Smooth muscle cell (in vitro differentiated cells): Measurements from ENCODE around the gene CHST14. TPM values are rescaled to one million over a fixed set of nuclear protein-coding genes. Genes with fewer than 3 reads are reported as not detected.

Source experiments
- DNase-seq: peaks from one replicate; lab custom pipeline; 2025; ENCODE audit not compliant: unreplicated experiment; lab: John Stamatoyannopoulos, UW
- H2AFZ ChIP-seq: fragments of 200-600 bp; sonication (generic); 2 replicates; pipeline ENCODE4 v1.6.0; 2016; ENCODE audit warnings: antibody characterized with exemption, low read depth, mild to moderate bottlenecking
- H3F3A ChIP-seq: fragments of 200-600 bp; sonication (generic); 2 replicates; pipeline ENCODE4 v1.6.0; 2017; ENCODE audit warnings: antibody characterized with exemption, low read depth
- H3K27ac ChIP-seq: fragments of 200-600 bp; sonication (generic); 2 replicates; pipeline ENCODE4 v1.5.1; 2016; ENCODE audit warnings: low read depth, mild to moderate bottlenecking
- H3K27me3 ChIP-seq: fragments of 200-600 bp; sonication (generic); 2 replicates; pipeline ENCODE4 v1.6.1; 2016; ENCODE audit warnings: low read depth, mild to moderate bottlenecking
- H3K36me3 ChIP-seq: fragments of 200-600 bp; sonication (generic); 2 replicates; pipeline ENCODE4 v1.5.1; 2016; ENCODE audit warnings: low read depth
- H3K4me1 ChIP-seq: fragments of 200-600 bp; sonication (generic); 2 replicates; pipeline ENCODE4 v1.5.1; 2016; ENCODE audit warnings: low read depth
- H3K4me2 ChIP-seq: fragments of 200-600 bp; sonication (generic); 2 replicates; pipeline ENCODE4 v1.6.0; 2016; ENCODE audit warnings: mild to moderate bottlenecking
- H3K4me3 ChIP-seq: fragments of 200-600 bp; sonication (generic); 2 replicates; pipeline ENCODE4 v1.5.1; 2016; ENCODE audit warnings: mild to moderate bottlenecking
- H3K79me2 ChIP-seq: fragments of 200-600 bp; sonication (generic); 2 replicates; pipeline ENCODE4 v1.6.0; 2016; ENCODE audit warnings: low read depth, mild to moderate bottlenecking
- H3K9ac ChIP-seq: fragments of 200-600 bp; sonication (generic); 2 replicates; pipeline ENCODE4 v1.6.0; 2016; ENCODE audit warnings: low read depth
- H3K9me3 ChIP-seq: fragments of 200-600 bp; sonication (generic); replicated peaks from 2 replicates; pipeline ENCODE4 v1.5.1; 2016; ENCODE audit warnings: low read depth
- H4K20me1 ChIP-seq: fragments of 200-600 bp; sonication (generic); 2 replicates; pipeline ENCODE4 v1.6.0; 2016; ENCODE audit warnings: low read depth
- WGBS: methylation state at CpG from one replicate; pipeline ENCODE4 v1.1.7; 2016; ENCODE audit warnings: low lambda C conversion rate; 5-methylcytosine and 5-hydroxymethylcytosine counted together
- polyA plus RNA-seq: library from polyadenylated mRNA; unstranded; fragments of >200 nt; fragmentation: Nextera tagmentation; extraction: Ambion mirVana; gene quantifications from 2 replicates; pipeline ENCODE4 v1.2.1, GENCODE V29; 2016
- total RNA-seq: library from RNA; depleted of rRNA; stranded (reverse); fragments of >200 nt; gene quantifications from 2 replicates; pipeline ENCODE4 v1.2.3, GENCODE V29; 2014
- TF ChIP-seq, protein P1 (sequence below): fragments of 200-600 bp; sonication (generic); IDR thresholded peaks from 2 replicates; pipeline ENCODE4 v1.5.1; 2017; ENCODE audit warnings: borderline replicate concordance, mild to moderate bottlenecking, antibody characterized with exemption; ENCODE audit not compliant: insufficient read depth, poor library complexity, severe bottlenecking

Gene CHST14
- total and polyA plus RNA-seq, 2 experiments from 2014 or later = 19.1 to 24.6 TPM

DNA sequence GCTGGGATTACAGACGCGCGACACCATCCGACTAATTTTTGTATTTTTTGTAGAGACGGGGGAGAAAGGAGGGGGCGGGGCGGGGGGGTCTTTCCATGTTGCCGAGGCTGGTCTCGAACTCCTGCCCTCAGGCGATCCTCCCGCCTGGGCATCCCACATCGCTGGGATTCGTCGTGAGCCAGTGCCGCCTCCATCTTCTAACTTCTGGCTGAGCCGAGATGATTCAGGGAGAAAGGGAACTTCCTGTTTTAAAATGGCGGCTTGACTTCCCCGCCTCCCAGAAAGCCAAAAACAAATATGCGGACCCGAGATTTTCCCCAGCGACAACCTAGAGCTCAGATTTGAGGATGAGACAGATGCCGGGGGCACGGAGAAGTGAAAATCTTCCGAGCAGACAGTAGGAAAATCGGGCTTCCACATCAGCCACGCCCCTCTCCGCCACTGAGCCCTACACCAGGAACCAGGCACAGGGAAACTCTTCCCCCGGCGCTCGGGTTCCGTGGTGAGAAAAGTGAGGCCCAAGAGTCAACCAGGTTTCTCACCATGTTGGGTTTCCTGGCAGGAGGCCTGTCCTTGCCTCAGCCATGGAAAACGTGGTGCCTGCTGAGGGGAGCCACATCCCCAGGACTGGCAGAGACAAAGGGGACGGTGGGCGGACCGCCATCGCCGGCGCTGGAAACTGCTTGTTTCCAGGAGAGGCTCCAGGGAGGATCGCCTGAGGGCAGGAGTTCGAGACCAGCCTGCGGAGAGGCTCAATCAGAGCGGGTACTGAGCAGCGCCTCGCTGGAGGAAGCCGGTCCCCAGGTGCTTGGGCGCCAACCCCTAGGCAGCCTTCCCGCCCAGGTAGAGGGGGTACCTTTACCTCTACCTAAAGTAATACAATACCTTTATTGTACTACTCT, 18.7 kb downstream of the CHST14 start:
- 95% methylated on average over 43 of the region's 47 CpGs for WGBS
- H3K9me3 ChIP-seq = no peaks in the 10 kb centered on the region
- H3K27me3 ChIP-seq = no peaks in the 10 kb centered on the region
- no peak overlapping the region for H3K9ac ChIP-seq
- no peak overlapping the region for H3K4me3 ChIP-seq
- H3K36me3 ChIP-seq = no peaks in the 10 kb centered on the region
- no peaks in the 10 kb centered on the region for H3K4me1 ChIP-seq
- no peaks in the 10 kb centered on the region for H4K20me1 ChIP-seq
- no peaks in the 10 kb centered on the region for H3K79me2 ChIP-seq
- H3K27ac ChIP-seq = no peak overlapping the region
- TF ChIP-seq, protein P1, sequence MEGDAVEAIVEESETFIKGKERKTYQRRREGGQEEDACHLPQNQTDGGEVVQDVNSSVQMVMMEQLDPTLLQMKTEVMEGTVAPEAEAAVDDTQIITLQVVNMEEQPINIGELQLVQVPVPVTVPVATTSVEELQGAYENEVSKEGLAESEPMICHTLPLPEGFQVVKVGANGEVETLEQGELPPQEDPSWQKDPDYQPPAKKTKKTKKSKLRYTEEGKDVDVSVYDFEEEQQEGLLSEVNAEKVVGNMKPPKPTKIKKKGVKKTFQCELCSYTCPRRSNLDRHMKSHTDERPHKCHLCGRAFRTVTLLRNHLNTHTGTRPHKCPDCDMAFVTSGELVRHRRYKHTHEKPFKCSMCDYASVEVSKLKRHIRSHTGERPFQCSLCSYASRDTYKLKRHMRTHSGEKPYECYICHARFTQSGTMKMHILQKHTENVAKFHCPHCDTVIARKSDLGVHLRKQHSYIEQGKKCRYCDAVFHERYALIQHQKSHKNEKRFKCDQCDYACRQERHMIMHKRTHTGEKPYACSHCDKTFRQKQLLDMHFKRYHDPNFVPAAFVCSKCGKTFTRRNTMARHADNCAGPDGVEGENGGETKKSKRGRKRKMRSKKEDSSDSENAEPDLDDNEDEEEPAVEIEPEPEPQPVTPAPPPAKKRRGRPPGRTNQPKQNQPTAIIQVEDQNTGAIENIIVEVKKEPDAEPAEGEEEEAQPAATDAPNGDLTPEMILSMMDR = no peak
- H3K4me2 ChIP-seq = no peak overlapping the region
- DNase-seq = no peak
- H2AFZ ChIP-seq = no peak overlapping the region
- no peaks in the 10 kb centered on the region for H3F3A ChIP-seq

DNA sequence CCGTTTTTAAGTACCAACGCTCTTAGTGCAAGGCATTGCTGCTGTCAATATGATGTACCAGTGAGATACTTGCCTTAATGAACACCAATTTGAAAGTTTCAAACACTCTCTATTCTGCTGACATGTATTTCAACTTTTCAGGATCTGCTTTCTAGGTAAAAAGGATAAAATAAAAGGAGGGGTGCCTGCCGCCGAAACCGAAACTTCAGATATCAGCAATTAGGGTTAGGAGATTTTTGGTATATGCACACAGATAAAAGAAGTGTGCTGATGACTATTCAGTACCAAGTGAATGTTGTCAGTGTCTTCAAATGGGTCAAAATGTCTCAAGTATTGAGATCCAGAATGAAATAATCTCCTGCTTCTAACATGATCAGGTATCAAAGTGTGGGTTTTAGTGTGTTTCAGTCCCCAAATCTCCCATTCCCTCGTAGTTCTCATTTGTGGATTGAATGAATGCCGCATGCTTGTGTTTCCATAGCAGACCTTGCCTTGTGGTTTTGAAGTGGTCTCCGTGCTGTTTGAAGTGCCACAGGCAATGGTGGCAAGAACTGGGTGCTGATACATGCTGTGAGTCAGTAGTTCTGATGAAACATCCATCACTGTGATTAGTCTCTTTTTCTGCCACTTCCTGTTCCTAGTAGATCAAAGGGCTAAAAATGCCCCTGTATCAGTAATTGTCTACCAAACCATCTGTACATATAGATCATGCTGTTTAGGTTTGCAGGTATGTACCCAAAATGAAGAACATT, 22.5 kb downstream of the CHST14 start:
- Histone ChIP-seq H4K20me1 (no peaks in the 10 kb centered on the region), H3K27me3 (no peaks in the 10 kb centered on the region), H3K36me3 (no peaks in the 10 kb centered on the region), H3K4me1 (no peaks in the 10 kb centered on the region), H3K9me3 (no peaks in the 10 kb centered on the region), H3K27ac (no peak overlapping the region), H3F3A (no peaks in the 10 kb centered on the region), H3K4me2 (no peak overlapping the region), H3K4me3 (no peak overlapping the region), H3K79me2 (no peaks in the 10 kb centered on the region), H3K9ac (no peak overlapping the region), H2AFZ (no peak overlapping the region)
- TF ChIP-seq, protein P1 = no peak
- WGBS = 79% methylated on average over 8 of the region's 8 CpGs
- no peak for DNase-seq

DNA sequence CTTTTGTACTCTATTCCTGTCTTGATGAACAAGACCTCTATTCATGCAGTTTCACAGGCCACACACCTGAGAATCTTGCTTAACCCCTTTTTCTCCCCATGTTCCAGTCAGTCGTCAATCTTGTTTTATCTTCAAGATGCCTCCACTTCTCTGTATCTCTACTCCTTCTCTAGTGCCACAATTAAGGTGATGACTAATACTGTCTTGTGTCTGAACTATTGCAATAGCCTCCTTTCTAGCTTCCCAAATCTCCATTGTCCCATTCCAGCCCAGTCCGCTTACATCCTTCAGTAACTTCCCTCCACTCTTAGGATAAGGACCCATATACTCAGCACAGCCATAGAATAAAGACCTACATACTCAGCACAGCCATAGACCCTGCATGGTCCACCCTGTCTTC, 24.7 kb downstream of the CHST14 start:
- WGBS = 85% methylated on average over 2 of the region's 2 CpGs
- Histone ChIP-seq H3K9me3 (no peaks in the 10 kb centered on the region), H2AFZ (no peak overlapping the region), H3K27me3 (no peaks in the 10 kb centered on the region), H3K9ac (no peak overlapping the region), H3K4me3 (no peak overlapping the region), H3K36me3 (no peaks in the 10 kb centered on the region), H3K27ac (no peak overlapping the region), H3F3A (no peaks in the 10 kb centered on the region), H4K20me1 (no peaks in the 10 kb centered on the region), H3K4me1 (no peaks in the 10 kb centered on the region), H3K4me2 (no peak overlapping the region), H3K79me2 (no peaks in the 10 kb centered on the region)
- TF ChIP-seq, protein P1 = no peak
- no peak for DNase-seq
